Mesendoderm (in vitro differentiated cells): ENCODE results near the gene LIMD2. TPM values are rescaled to one million over a fixed set of nuclear protein-coding genes. Genes with fewer than 3 reads are reported as not detected.

Source experiments
- DNase-seq: peaks from one replicate; pipeline ENCODE4 v3.0.0; 2013
- H2AK5ac ChIP-seq: 2 replicates; pipeline ENCODE4 v1.6.1; 2013; ENCODE audit warnings: low read length, inconsistent platforms
- H2BK120ac ChIP-seq: 2 replicates; pipeline ENCODE4 v1.6.1; 2013; ENCODE audit warnings: low read depth, mild to moderate bottlenecking, low read length, moderate library complexity, mixed read lengths
- H2BK15ac ChIP-seq: replicated peaks from 2 replicates; pipeline ENCODE4 v1.6.1; 2013; ENCODE audit warnings: low read depth, mild to moderate bottlenecking, moderate library complexity
- H2BK5ac ChIP-seq: 2 replicates; pipeline ENCODE4 v1.6.1; 2013; ENCODE audit warnings: low read length, inconsistent platforms
- H3K18ac ChIP-seq: 2 replicates; pipeline ENCODE4 v1.6.1; 2013; ENCODE audit warnings: mild to moderate bottlenecking, low read length, mixed read lengths
- H3K23ac ChIP-seq: one replicate; pipeline ENCODE4 v1.6.1; 2013; ENCODE audit warnings: low read length
- H3K27ac ChIP-seq: 2 replicates; pipeline ENCODE4 v1.5.1; 2013; ENCODE audit warnings: low read depth, mild to moderate bottlenecking, inconsistent platforms, low read length, moderate library complexity
- H3K27me3 ChIP-seq: 2 replicates; pipeline ENCODE4 v1.6.1; 2013; ENCODE audit warnings: low read length, control low read depth, mild to moderate bottlenecking, inconsistent platforms; ENCODE audit not compliant: insufficient read depth, poor library complexity
- H3K36me3 ChIP-seq: 2 replicates; pipeline ENCODE4 v1.6.1; 2013; ENCODE audit warnings: low read length, inconsistent platforms; ENCODE audit not compliant: control insufficient read depth, insufficient read depth
- H3K4ac ChIP-seq: one replicate; pipeline ENCODE4 v1.6.1; 2013; ENCODE audit warnings: low read depth, mild to moderate bottlenecking, low read length, moderate library complexity
- H3K4me1 ChIP-seq: 2 replicates; pipeline ENCODE4 v1.6.1; 2013; ENCODE audit warnings: low read depth, low read length, inconsistent platforms; ENCODE audit not compliant: control insufficient read depth
- H3K4me2 ChIP-seq: 2 replicates; pipeline ENCODE4 v1.6.1; 2013; ENCODE audit warnings: low read length
- H3K4me3 ChIP-seq: 2 replicates; pipeline ENCODE4 v1.5.1; 2013; ENCODE audit warnings: mild to moderate bottlenecking, low read length
- H3K56ac ChIP-seq: one replicate; pipeline ENCODE4 v1.6.1; 2013; ENCODE audit warnings: low read length
- H3K79me1 ChIP-seq: 2 replicates; pipeline ENCODE4 v1.6.1; 2013; ENCODE audit warnings: low read length, inconsistent platforms
- H3K79me2 ChIP-seq: 2 replicates; pipeline ENCODE4 v1.6.1; 2013; ENCODE audit warnings: mild to moderate bottlenecking, low read length; ENCODE audit not compliant: control insufficient read depth, insufficient read depth
- H3K9ac ChIP-seq: 2 replicates; pipeline ENCODE4 v1.6.1; 2013; ENCODE audit warnings: low read length, inconsistent platforms
- H4K5ac ChIP-seq: one replicate; pipeline ENCODE4 v1.6.1; 2013; ENCODE audit warnings: low read length
- H4K8ac ChIP-seq: one replicate; pipeline ENCODE4 v1.6.1; 2013; ENCODE audit warnings: low read depth, mild to moderate bottlenecking, control low read depth, low read length, moderate library complexity
- WGBS: extraction: QIAGEN DNeasy Blood & Tissue Kit; methylation state at CpG from one replicate; pipeline ENCODE4 v1.1.7; 2013; ENCODE audit warnings: low lambda C conversion rate, missing lambda C conversion rate; ENCODE audit not compliant: insufficient coverage; ENCODE audit errors: extremely low coverage; 5-methylcytosine and 5-hydroxymethylcytosine counted together
- polyA plus RNA-seq, 2 experiments: library from polyadenylated mRNA; stranded (reverse); fragments of 200-250 nt; gene quantifications; one replicate each; pipeline ENCODE4 v1.2.3, GENCODE V29; 2013

Gene LIMD2
- polyA plus RNA-seq (2013, experiment 1 of 2): 60.1 TPM
- polyA plus RNA-seq (2013, experiment 2 of 2): 59.0 TPM

GRCh38 chr17:63699638-63700527 is at the start of gene LIMD2:
Gene LIMD2, minus strand, starts transcription at chr17:63700125. Its CDS starts 827 bp downstream, at chr17:63699298.
- peaks cover 22% of the 10 kb centered on the region for H3K79me2 ChIP-seq
- H3K4me2 ChIP-seq: peak within 1 kb of the TSS; percentile 77
- H3K79me1 ChIP-seq: peaks cover 24% of the 10 kb centered on the region
- peak within 1 kb of the TSS; percentile 83 for H3K18ac ChIP-seq
- H3K36me3 ChIP-seq: peaks cover 7% of the 10 kb centered on the region
- H3K27me3 ChIP-seq: no peaks in the 10 kb centered on the region
- H2BK120ac ChIP-seq: peak within 1 kb of the TSS; percentile 51
- H2BK15ac ChIP-seq: no peak within 1 kb of the TSS
- peak within 1 kb of the TSS; percentile 96 for H3K9ac ChIP-seq
- peak within 1 kb of the TSS; percentile 98 for H3K27ac ChIP-seq
- peak within 1 kb of the TSS; percentile 94 for H3K23ac ChIP-seq
- peak; percentile 74 for DNase-seq
- H4K8ac ChIP-seq: peak within 1 kb of the TSS; percentile 59
- peak within 1 kb of the TSS; percentile 93 for H2BK5ac ChIP-seq
- peak within 1 kb of the TSS; percentile 74 for H3K4me3 ChIP-seq
- peak within 1 kb of the TSS; percentile 81 for H4K5ac ChIP-seq
- H3K4me1 ChIP-seq: peaks cover 17% of the 10 kb centered on the region
- H3K4ac ChIP-seq: peak within 1 kb of the TSS; percentile 98
- no CpG with 5 or more reads among the region's 133 CpGs for WGBS
- H3K56ac ChIP-seq: peak within 1 kb of the TSS; percentile 98
- no peak within 1 kb of the TSS for H2AK5ac ChIP-seq

DNA sequence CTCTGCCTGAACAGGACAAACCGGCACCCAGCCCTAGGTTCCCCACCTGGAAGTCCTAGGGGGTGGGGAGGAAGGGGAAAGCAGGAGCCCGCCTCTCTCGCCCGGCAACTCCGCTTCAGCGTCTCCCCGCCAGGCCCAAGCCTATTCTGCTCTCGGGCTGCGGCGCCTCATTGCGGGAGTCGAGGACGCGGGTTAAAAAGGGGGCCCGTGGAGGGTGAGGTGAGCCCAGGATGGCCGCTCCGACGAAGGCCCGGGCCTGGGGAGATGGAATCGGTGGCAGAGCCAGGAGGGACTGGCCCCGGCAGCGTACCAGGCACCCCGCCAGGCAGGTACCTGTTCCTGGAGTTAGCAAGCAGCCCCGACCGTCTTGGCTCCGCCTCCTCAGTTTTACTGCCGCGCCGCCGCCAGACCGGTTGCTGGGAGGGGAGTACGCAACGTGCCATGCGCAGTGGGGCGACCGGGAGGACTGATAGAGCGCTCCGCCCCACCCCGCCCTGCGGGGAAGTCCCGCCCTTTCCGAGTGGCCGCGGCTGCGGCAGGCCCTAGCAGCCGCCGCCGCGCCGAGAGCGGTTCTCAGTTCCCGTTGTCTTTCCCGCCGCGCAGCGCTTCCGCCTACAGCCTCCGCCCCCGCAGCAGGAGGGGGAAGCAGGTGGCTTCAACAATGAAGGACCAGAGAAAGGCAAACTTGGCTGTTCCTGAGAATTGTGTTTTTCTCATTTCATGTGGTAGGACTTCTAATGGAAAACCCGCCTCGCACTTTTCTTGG is 41.7 kb upstream of the LIMD2 start, which contains the start of gene STRADA:
TSS of gene STRADA (minus strand) at position 392 of the 766 bp plus-strand sequence. CDS start 13,430 bp downstream, outside the sequence.
- H3K79me1 ChIP-seq: peaks cover 2% of the 10 kb centered on the region
- peak within 1 kb of the TSS; percentile 83 for H4K8ac ChIP-seq
- H3K27me3 ChIP-seq: no peaks in the 10 kb centered on the region
- peak within 1 kb of the TSS; percentile 59 for H4K5ac ChIP-seq
- H3K18ac ChIP-seq: peak within 1 kb of the TSS; percentile 85
- H3K56ac ChIP-seq: peak within 1 kb of the TSS; percentile 97
- peak within 1 kb of the TSS; percentile 98 for H3K27ac ChIP-seq
- peak; percentile 99 for DNase-seq
- H2AK5ac ChIP-seq: peak within 1 kb of the TSS; percentile 22
- peak within 1 kb of the TSS; percentile 60 for H3K4ac ChIP-seq
- H3K4me3 ChIP-seq: peak within 1 kb of the TSS; percentile 91
- H3K23ac ChIP-seq: no peak within 1 kb of the TSS
- H3K4me1 ChIP-seq: peaks cover 3% of the 10 kb centered on the region
- no CpG with 5 or more reads among the region's 61 CpGs for WGBS
- peak within 1 kb of the TSS; percentile 96 for H3K9ac ChIP-seq
- H3K36me3 ChIP-seq: peaks cover 4% of the 10 kb centered on the region
- peak within 1 kb of the TSS; percentile 65 for H3K4me2 ChIP-seq
- peak within 1 kb of the TSS; percentile 45 for H2BK5ac ChIP-seq
- H3K79me2 ChIP-seq: peaks cover 4% of the 10 kb centered on the region
- H2BK15ac ChIP-seq: no peak within 1 kb of the TSS
- H2BK120ac ChIP-seq: peak within 1 kb of the TSS; percentile 32

- H3K79me2 ChIP-seq: peaks cover 4% of the 10 kb centered on the region
- peaks cover 2% of the 10 kb centered on the region for H3K79me1 ChIP-seq
- H3K4me2 ChIP-seq: peak overlapping the region; percentile 53
- no peak overlapping the region for H4K5ac ChIP-seq
- no CpG with 5 or more reads among the region's 14 CpGs for WGBS
- peaks cover 3% of the 10 kb centered on the region for H3K4me1 ChIP-seq
- H3K23ac ChIP-seq: no peak overlapping the region
- peak overlapping the region; percentile 60 for H3K4ac ChIP-seq
- H3K36me3 ChIP-seq: peaks cover 3% of the 10 kb centered on the region
- no peak overlapping the region for H2AK5ac ChIP-seq
- peak overlapping the region; percentile 32 for H2BK120ac ChIP-seq
- peak overlapping the region; percentile 91 for H3K4me3 ChIP-seq
- DNase-seq: no peak
- no peaks in the 10 kb centered on the region for H3K27me3 ChIP-seq
- H2BK5ac ChIP-seq: no peak overlapping the region
- no peak overlapping the region for H2BK15ac ChIP-seq
- peak overlapping the region; percentile 96 for H3K9ac ChIP-seq
- H3K27ac ChIP-seq: peak overlapping the region; percentile 98
- H4K8ac ChIP-seq: peak overlapping the region; percentile 83
- peak overlapping the region; percentile 97 for H3K56ac ChIP-seq
- peak overlapping the region; percentile 85 for H3K18ac ChIP-seq
Observed at GRCh38 chr17:63741143-63741407, 41.1 kb upstream of the LIMD2 start.

- peak; percentile 4 for DNase-seq
- Histone ChIP-seq H3K56ac (peak overlapping the region; percentile 97), H3K4me1 (peaks cover 3% of the 10 kb centered on the region), H3K27ac (peak overlapping the region; percentile 98), H3K4me2 (peak overlapping the region; percentile 53), H3K4me3 (peak overlapping the region; percentile 91), H2BK15ac (no peak overlapping the region), H3K27me3 (no peaks in the 10 kb centered on the region), H2AK5ac (no peak overlapping the region), H3K79me2 (peaks cover 4% of the 10 kb centered on the region), H3K36me3 (no peaks in the 10 kb centered on the region), H3K9ac (peak overlapping the region; percentile 96), H3K18ac (peak overlapping the region; percentile 85), H2BK120ac (no peak overlapping the region), H4K5ac (no peak overlapping the region), H3K79me1 (peaks cover 2% of the 10 kb centered on the region), H3K4ac (no peak overlapping the region), H3K23ac (no peak overlapping the region), H4K8ac (no peak overlapping the region), H2BK5ac (no peak overlapping the region)
- no CpG with 5 or more reads among the region's 12 CpGs for WGBS
Observed at GRCh38 chr17:63740464-63741142, 40.7 kb upstream of the LIMD2 start.

DNA sequence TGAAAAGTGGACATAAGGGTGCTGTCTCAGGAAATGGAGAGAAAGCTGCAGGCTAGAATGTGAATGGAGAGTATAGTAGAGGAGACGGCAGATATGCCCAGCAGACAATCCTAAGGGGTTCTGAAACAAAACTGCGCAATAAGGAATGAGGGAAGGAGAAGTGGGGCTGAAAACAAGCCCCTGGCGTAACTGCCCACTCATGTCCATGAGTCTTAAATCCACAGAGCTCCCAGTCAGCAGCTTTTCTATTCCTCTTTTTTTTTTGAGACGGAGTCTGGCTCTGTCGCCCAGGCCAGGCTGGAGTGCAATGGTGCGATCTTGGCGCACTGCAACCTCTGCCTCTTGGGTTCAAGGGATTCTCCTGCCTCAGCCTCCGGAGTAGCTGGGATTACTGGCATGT is 35.8 kb upstream of the LIMD2 start:
- peaks cover 3% of the 10 kb centered on the region for H3K4me1 ChIP-seq
- H3K23ac ChIP-seq: no peak overlapping the region
- no peak overlapping the region for H3K9ac ChIP-seq
- peaks cover 3% of the 10 kb centered on the region for H3K79me2 ChIP-seq
- no peak overlapping the region for H3K27ac ChIP-seq
- no peak overlapping the region for H3K4ac ChIP-seq
- no CpG with 5 or more reads among the region's 8 CpGs for WGBS
- H3K4me3 ChIP-seq: no peak overlapping the region
- peaks cover under 1% of the 10 kb centered on the region for H3K79me1 ChIP-seq
- H4K8ac ChIP-seq: no peak overlapping the region
- no peak overlapping the region for H3K56ac ChIP-seq
- H4K5ac ChIP-seq: no peak overlapping the region
- no peak overlapping the region for H2BK15ac ChIP-seq
- H3K4me2 ChIP-seq: no peak overlapping the region
- DNase-seq: no peak
- H3K36me3 ChIP-seq: no peaks in the 10 kb centered on the region
- H2BK120ac ChIP-seq: no peak overlapping the region
- H2BK5ac ChIP-seq: no peak overlapping the region
- no peaks in the 10 kb centered on the region for H3K27me3 ChIP-seq
- no peak overlapping the region for H3K18ac ChIP-seq
- no peak overlapping the region for H2AK5ac ChIP-seq
